ENCODE measurements around the gene KLHDC1. TPM values are rescaled to one million over a fixed set of nuclear protein-coding genes. Genes with fewer than 3 reads are reported as not detected.
A peak's percentile ranks its signal among the peaks of the same experiment; 100 is the strongest.

KLHDC1 gene
- total RNA-seq, 2 experiments from 2014 or later: 0.25 TPM; not detected in 1

- Histone ChIP-seq H3K4me3 (ENCODE audit: low read depth, low read length, poor library complexity, severe bottlenecking) (peak overlapping the region; percentile 73), H3K27ac (ENCODE audit: low read depth, low read length, poor library complexity, severe bottlenecking) (peak overlapping the region; percentile 78), H2AFZ (ENCODE audit: low read length) (peak overlapping the region; percentile 59), H3K4me1 (ENCODE audit: insufficient read depth, low read length, poor library complexity, severe bottlenecking) (peaks cover 35% of the 10 kb centered on the region), H3K9me3 (ENCODE audit: low read length) (no peaks in the 10 kb centered on the region), H3K9me2 (ENCODE audit: insufficient read depth, low read length) (no peaks in the 10 kb centered on the region), H3K4me2 (ENCODE audit: low read length) (peak overlapping the region; percentile 94), H4K20me1 (ENCODE audit: insufficient read depth, low read length) (peaks cover 7% of the 10 kb centered on the region; the same call in 1 of the 2 replicates), H3K36me3 (ENCODE audit: insufficient read depth, low read length) (peaks cover 10% of the 10 kb centered on the region; the same call in 1 of the 2 replicates), H3K79me2 (ENCODE audit: insufficient read depth, low read depth, low read length) (peaks cover 22% of the 10 kb centered on the region)
- POLR2A ChIA-PET: interaction anchor here (0.5 to 2.9 kb wide), 16 partner anchors 9 to 1345 kb away, joined by 3 to 24 read pairs (median 3); partner anchors contain the start of genes NEMF and RPS29
- BruUV-seq (replicated peaks): no TSS peak
- intact Hi-C loops (cut with micrococcal nuclease; ENCODE audit: unreplicated experiment): loop anchor here (1.0 to 10.0 kb wide), 6 partner anchors 80 to 764 kb away; partner anchors contain the start of genes LRR1, MAP4K5, POLE2 and VCPKMT
- CTCF ChIA-PET (ENCODE audit: unreplicated experiment): interaction anchor here (1.0 to 1.3 kb wide), 2 partner anchors 147 to 209 kb away, joined by 3 read pairs; no protein-coding TSS in a partner anchor
- DNase-seq (ENCODE audit: low spot score): peak; percentile 62
- TF ChIP-seq EZH2phosphoT487 (IDR thresholded peaks at IDR 0.05; ENCODE audit: borderline replicate concordance, low read depth, low read length) (no peak), CTCF (conservative IDR thresholded peaks at IDR 0.05; ENCODE audit: low read length) (no peak)
These were observed 75.6 kb downstream of the KLHDC1 start for GRCh38 chr14:49768301-49769121.

DNA sequence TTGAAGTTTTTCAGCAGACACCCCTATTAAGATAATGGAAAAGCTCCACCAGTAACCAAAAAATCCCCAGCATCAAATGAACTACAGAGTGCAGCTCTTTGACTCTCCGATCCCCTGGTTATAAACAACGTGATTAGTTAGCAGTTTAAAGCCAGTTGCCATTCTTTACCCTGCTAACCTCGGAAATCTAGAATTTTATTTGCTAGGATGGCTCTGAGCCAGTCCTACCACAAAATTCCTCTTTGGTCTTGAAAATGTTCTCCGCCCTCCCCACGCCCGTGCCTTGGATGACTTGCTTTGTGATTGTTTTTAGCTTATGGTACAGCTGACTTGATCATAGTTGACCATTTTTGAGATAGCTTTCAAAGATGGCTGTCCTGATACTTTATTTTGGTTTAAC is 76.3 kb downstream of the KLHDC1 start:
- Histone ChIP-seq H3K9me3 (ENCODE audit: low read length) (no peaks in the 10 kb centered on the region), H4K20me1 (ENCODE audit: insufficient read depth, low read length) (peaks cover 7% of the 10 kb centered on the region; the same call in 1 of the 2 replicates), H2AFZ (ENCODE audit: low read length) (peak overlapping the region; percentile 59; the same call in 1 of the 2 replicates), H3K27ac (ENCODE audit: low read depth, low read length, poor library complexity, severe bottlenecking) (peak overlapping the region; percentile 78), H3K4me2 (ENCODE audit: low read length) (peak overlapping the region; percentile 94), H3K9me2 (ENCODE audit: insufficient read depth, low read length) (no peaks in the 10 kb centered on the region), H3K4me1 (ENCODE audit: insufficient read depth, low read length, poor library complexity, severe bottlenecking) (peaks cover 35% of the 10 kb centered on the region), H3K79me2 (ENCODE audit: insufficient read depth, low read depth, low read length) (peaks cover 22% of the 10 kb centered on the region), H3K4me3 (ENCODE audit: low read depth, low read length, poor library complexity, severe bottlenecking) (peak overlapping the region; percentile 73), H3K36me3 (ENCODE audit: insufficient read depth, low read length) (peaks cover 17% of the 10 kb centered on the region)
- TF ChIP-seq CTCF (conservative IDR thresholded peaks at IDR 0.05; ENCODE audit: low read length) (no peak), EZH2phosphoT487 (IDR thresholded peaks at IDR 0.05; ENCODE audit: borderline replicate concordance, low read depth, low read length) (no peak)
- POLR2A ChIA-PET: interaction anchor here (0.5 to 2.9 kb wide), 14 partner anchors 13 to 1344 kb away, joined by 3 to 24 read pairs (median 3); partner anchors contain the start of genes NEMF and RPS29
- intact Hi-C loops (cut with micrococcal nuclease; ENCODE audit: unreplicated experiment): loop anchor here (2.0 to 10.0 kb wide), 5 partner anchors 80 to 764 kb away; partner anchors contain the start of genes LRR1, MAP4K5, POLE2 and VCPKMT
- DNase-seq (ENCODE audit: low spot score): peak; percentile 21
- TSS peak; percentile 75 for BruUV-seq (replicated peaks)
- CTCF ChIA-PET (ENCODE audit: unreplicated experiment): interaction anchor here (1.3 kb wide), 1 partner anchor 208 kb away, joined by 3 read pairs; no protein-coding TSS in a partner anchor
